ENCODE data around the gene SLX9.

The SLX9 gene

GRCh38 chr21:44980562-44981489, 41.0 kb downstream of the SLX9 start:
- no peak for DNase-seq

DNA sequence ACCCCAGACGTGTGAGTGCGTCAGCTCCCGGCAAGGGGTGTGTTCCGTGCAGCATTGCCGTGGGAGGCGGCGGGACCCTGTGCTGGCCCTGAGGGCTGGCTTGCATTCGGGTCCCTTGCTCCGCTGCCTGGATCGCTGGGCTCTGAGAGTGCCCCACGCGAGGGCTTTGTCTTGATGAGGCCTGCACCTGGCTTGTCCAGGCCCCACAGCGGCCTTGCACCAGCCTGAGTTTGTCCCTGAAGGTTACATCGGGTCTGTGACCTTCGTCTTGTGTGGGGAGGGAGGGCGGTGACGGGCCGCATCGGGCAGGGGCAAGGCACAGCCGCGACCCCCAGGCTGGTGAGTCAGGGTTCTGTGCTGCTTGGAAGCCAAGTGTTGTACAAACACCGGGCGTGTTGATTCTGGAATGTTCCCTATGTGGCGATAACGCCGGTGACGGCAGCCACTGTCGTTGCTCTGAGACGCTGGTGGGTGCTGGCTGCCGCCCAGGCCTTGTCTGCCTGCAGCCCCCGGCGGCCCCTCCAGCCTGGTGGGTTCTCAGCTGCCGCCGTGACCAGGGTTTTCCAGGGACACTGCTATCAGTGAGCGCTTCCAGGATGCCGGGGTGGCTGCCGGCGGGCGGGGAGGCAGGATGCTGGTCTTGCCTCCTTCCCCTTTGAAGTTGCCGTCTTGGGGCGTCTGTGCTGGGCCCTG, 42.9 kb downstream of the SLX9 start:
- DNase-seq = no peak

- DNase-seq = no peak
Measured at GRCh38 chr21:44983421-44984206, 43.8 kb downstream of the SLX9 start.

DNA sequence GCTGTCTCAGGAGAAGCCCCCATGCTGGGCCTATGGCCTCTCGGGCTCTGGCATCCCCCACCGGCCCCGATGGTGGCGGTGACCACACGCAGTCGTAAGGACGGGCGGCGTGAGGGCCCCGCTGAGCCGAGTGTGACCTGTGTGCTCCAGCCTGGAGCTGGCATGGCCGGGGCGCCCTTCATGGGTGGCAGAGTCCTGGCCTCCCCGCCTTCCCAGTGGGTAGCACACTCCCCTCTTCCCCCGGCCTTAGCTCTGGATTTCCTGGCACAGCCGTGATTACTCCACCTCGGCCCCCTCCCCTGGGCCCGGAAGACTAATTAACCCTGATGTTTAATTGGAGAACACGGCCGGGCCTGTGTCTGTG, 44.6 kb downstream of the SLX9 start:
- DNase-seq = no peak

DNA sequence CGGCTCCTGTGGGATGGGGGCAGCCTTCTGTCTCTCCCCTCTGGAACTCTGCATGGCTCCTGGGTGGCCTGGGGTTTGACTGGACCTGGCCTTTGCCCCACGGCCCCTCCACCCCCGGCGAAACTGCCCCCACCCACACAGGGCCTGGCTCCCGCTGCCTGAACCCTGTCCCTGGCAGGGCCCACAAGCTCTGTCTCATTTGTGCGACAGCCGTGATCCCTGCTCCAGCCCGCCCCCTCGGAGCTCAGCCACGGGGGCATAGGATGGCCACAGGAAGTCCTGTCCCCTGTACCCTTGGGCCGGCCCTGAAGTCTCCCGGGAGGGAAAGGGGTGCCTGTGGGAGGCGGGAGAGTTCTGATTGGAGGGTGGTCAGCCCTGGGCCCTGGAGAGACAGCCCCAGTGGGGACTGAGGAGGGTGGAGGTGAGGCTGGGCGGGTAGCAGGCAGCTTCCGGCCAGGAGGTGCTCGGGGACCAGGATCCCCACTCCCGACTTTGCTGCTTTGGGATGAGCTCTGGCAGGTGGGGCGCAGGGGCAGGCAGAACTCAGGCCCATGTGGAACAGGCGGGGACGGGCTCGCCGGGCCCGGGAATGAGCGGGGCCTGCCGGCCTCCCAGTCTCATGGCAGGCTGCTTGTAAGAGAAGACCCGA, 45.1 kb downstream of the SLX9 start:
- no peak for DNase-seq

GRCh38 chr21:44985441-44986401, 45.9 kb downstream of the SLX9 start:
- no peak for DNase-seq

GRCh38 chr21:44986471-44987291, 46.9 kb downstream of the SLX9 start:
- DNase-seq = no peak

GRCh38 chr21:44987301-44987885, 47.6 kb downstream of the SLX9 start:
- DNase-seq = no peak

- DNase-seq = no peak
Measured at GRCh38 chr21:44987886-44988606, 48.2 kb downstream of the SLX9 start.

DNA sequence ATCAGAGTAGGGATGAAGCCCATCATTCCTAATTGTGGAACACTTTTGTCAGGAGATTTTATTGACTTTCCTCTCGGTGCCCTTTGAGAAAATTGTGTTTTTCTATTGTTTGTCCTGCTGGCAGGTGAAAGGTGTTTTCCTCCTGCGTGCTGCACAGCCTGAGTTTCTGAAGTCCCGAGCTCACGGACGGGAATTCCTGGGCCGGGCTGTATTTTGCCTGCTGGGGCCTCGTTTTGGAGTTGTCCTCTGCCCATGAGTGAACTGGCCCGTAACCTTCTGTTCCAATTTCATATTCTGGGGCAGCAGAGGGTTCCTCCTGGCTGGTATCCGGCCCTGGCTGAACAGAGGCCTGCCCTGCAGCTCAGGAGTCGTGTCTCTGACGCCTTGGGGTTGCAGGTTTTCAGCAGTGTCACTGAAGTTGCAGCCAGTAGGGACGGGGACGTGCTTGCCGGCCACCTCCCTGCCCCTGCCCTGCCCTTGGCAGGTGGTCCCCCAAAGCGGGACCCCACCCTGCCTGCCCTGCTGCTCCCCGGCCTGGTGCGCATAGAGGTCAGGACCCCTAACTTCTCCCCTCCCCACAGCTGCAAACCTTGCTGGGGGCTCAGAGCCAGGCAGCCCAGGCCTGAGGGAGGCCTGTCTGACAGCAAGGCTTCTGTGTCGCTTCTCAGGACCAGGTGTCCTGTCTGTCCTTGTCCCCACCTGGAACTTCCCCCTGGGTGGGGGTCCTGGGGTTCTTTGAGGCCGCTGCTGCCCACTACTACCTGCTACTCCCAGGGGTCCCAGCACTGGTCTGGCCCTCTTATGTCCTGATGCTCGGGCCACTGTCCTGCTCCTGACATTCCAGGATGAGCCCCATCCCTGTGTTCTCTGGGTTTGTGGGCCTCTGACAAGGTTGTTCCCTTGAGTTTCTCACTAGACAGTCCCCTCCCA, 49.0 kb downstream of the SLX9 start:
- no peak for DNase-seq

GRCh38 chr21:44989537-44989886, 49.7 kb downstream of the SLX9 start:
- DNase-seq = no peak

- no peak for DNase-seq
Measured at GRCh38 chr21:44989943-44990780, 50.3 kb downstream of the SLX9 start.

DNA sequence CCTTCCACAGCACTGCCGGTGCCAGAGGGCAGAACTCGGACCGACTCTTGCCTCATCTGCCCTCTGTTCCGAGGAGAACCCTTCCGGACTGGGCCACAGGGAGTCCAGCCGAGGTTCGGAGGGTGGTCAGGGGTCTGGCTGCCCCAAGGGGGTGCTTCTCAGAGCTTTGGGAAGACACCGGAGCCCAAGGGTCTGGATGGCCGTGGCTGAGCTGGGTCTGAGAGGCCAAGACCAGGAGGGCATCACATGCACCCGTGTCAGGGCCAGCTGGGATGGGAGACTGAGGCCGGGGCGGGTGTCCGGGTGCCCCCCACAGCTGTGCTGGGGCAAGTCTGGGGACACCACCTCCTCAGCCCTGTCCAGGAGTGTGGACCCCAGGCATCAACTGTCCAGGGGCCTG, 51.1 kb downstream of the SLX9 start:
- no peak for DNase-seq

DNA sequence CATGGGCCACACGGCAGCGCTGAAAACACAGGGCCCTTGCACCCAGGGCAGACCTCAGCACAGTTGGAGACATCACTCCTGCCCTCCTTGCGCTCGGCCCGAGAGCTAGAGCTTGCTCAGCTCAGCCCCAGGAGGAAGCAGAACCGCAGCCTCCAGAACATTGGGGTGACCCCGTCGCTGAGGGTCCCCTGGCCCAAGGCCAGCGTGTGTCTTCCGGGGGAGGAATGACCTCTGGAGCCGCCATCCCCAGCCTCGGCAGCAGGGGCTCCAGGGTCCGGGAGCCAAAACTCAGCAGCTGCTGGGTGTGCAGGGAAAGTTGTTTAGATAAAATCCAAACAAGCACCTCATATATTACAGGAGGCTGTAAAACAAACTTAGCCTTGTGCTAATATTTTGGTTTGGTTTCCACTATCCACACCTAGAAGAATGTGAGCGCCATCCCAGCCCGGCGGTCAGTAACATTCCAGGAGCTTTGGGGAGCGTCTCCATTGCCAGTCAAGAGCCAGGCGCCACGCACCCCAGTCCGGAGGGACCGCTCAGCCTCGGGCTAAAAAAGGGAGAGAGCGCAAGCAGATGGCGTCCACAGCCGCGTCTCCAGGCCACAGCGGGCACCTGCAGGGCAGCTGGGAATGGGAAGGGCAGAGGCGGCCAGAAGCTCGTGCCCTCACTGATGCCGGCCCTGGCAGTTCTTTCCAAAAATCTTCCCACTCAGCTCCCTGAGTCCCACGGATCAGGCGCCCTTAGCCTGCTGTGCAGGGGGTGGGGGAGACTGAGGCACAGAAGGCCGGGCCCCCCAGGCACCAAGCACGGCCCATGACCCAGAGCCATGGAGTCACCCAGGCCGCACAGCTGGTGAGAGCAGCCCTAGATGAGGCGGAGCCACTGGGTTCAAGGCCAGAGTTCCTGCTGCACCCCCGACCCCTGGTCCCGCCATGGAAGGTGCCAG, 52.0 kb downstream of the SLX9 start:
- no peak for DNase-seq

- DNase-seq = no peak
Measured at GRCh38 chr21:44992608-44993031, 52.8 kb downstream of the SLX9 start.

DNA sequence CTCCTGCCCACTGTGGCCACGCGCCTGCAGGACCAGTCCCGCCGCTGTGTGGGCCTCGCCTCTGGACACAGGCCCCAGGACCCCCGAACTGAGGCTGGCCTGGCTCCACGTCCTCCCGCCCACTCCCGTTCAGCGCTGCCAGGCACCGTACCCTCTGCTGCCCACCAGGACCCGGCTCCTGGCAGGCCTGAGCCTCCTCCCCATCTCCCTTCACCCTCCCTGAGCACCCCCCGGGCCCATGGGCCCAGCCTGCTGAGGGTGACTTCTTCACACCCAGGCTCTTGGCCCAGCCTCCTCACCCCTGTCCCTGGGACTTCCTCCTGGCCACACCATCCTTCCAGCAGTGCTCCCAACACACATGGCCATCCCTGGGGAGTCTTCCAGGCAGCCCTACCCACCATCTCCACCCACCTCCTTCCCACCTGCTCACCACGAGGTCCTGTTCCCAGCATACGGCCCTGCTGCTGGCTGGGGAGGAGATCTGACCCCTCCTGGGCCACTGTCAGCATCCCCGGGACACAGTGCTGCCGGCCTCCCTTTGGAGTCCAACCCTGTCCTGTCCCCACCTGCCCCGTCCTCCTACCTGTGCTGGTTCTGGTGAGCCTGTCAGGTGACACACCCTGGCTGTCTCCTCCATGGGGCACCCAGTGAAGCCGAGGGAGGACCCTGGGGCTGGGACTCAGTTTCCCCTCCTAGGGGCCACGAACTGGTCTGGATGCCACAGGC, 53.7 kb downstream of the SLX9 start:
- no peak for DNase-seq
